Measurements from ENCODE around the gene RAG1.

Gene RAG1

GRCh38 chr11:36588099-36588498, 20.3 kb downstream of the RAG1 start:
- H3K4me3 ChIP-seq (ENCODE audit: low read depth, low read length), result no peak overlapping the region
- TF ChIP-seq CTCF (IDR thresholded peaks at IDR 0.05; ENCODE audit: borderline replicate concordance, insufficient read depth, low read depth, low read length), result no peak

- no peak for TF ChIP-seq CTCF (IDR thresholded peaks at IDR 0.05; ENCODE audit: borderline replicate concordance, insufficient read depth, low read depth, low read length)
- no peak overlapping the region for H3K4me3 ChIP-seq (ENCODE audit: low read depth, low read length)
These were observed 22.7 kb downstream of the RAG1 start for GRCh38 chr11:36590513-36590912.

- no peak for TF ChIP-seq CTCF (IDR thresholded peaks at IDR 0.05; ENCODE audit: borderline replicate concordance, insufficient read depth, low read depth, low read length)
- no peak overlapping the region for H3K4me3 ChIP-seq (ENCODE audit: low read depth, low read length)
These were observed 23.6 kb downstream of the RAG1 start for GRCh38 chr11:36591433-36591832.

- H3K4me3 ChIP-seq (ENCODE audit: low read depth, low read length), result peak within 1 kb of the TSS; percentile 61
- no peak for TF ChIP-seq CTCF (IDR thresholded peaks at IDR 0.05; ENCODE audit: borderline replicate concordance, insufficient read depth, low read depth, low read length)
These were observed 26.6 kb downstream of the RAG1 start, which contains the start of gene IFTAP for GRCh38 chr11:36594316-36594989. Gene IFTAP (plus strand): TSS chr11:36594502. CDS start chr11:36610104, 15,602 bp downstream.

GRCh38 chr11:36596880-36597279, 29.1 kb downstream of the RAG1 start:
- H3K4me3 ChIP-seq (ENCODE audit: low read depth, low read length), result no peak overlapping the region
- no peak for TF ChIP-seq CTCF (IDR thresholded peaks at IDR 0.05; ENCODE audit: borderline replicate concordance, insufficient read depth, low read depth, low read length)

- no peak within 1 kb of the TSS for H3K4me3 ChIP-seq (ENCODE audit: low read depth, low read length)
- TF ChIP-seq CTCF (IDR thresholded peaks at IDR 0.05; ENCODE audit: borderline replicate concordance, insufficient read depth, low read depth, low read length), result no peak
These were observed 30.2 kb downstream of the RAG1 start, which contains the start of gene RAG2 for GRCh38 chr11:36598051-36598450. Gene RAG2 (minus strand): TSS chr11:36598236. CDS start chr11:36594168, 4,068 bp downstream.

- TF ChIP-seq CTCF (IDR thresholded peaks at IDR 0.05; ENCODE audit: borderline replicate concordance, insufficient read depth, low read depth, low read length), result no peak
- H3K4me3 ChIP-seq (ENCODE audit: low read depth, low read length), result no peak overlapping the region
These were observed 32.4 kb downstream of the RAG1 start for GRCh38 chr11:36600180-36600579.
